Stimulated activated naive B cell treated with anti-CD40 and anti-IgM and Interleukin-4, amounts not matched to agents 10 μg/mL and 1 μg/mL and 100 μg/mL, for 72 hours (primary cell): ENCODE data around the gene BNIP2.

Experiments used
- ATAC-seq, 2 donors: fragments of 150-1000 bp; cut with Tn5 transposase; replicated peaks; 2 replicates each; pipeline ENCODE4 v1.10.0; 2021; ENCODE audit warnings: moderate library complexity in 1 of 2
- DNase-seq: peaks from one replicate; pipeline ENCODE4 v3.0.0; 2021
- H3K27ac Mint-ChIP-seq: one replicate; pipeline ENCODE4 v1.8.0; 2022; ENCODE audit warnings: mild to moderate bottlenecking, mixed read lengths
- H3K27me3 Mint-ChIP-seq, 2 donors: one replicate each; pipeline ENCODE4 v1.8.0; 2022; ENCODE audit warnings: mixed read lengths in 2 of 2
- H3K36me3 Mint-ChIP-seq, 2 donors: one replicate each; pipeline ENCODE4 v1.8.0; 2022; ENCODE audit warnings: mixed read lengths in 2 of 2, mild to moderate bottlenecking in 1 of 2
- H3K4me1 Mint-ChIP-seq, 2 donors: one replicate each; pipeline ENCODE4 v1.8.0; 2022; ENCODE audit warnings: mixed read lengths in 2 of 2, mild to moderate bottlenecking in 1 of 2
- H3K4me3 Mint-ChIP-seq, 2 donors: one replicate each; pipeline ENCODE4 v1.8.0; 2022; ENCODE audit warnings: mild to moderate bottlenecking in 2 of 2, mixed read lengths in 2 of 2, moderate library complexity in 1 of 2
- H3K9me3 Mint-ChIP-seq, 2 donors: one replicate each; pipeline ENCODE4 v1.8.0; 2022; ENCODE audit warnings: mixed read lengths in 2 of 2, mild to moderate bottlenecking in 1 of 2

BNIP2 gene, protein sequence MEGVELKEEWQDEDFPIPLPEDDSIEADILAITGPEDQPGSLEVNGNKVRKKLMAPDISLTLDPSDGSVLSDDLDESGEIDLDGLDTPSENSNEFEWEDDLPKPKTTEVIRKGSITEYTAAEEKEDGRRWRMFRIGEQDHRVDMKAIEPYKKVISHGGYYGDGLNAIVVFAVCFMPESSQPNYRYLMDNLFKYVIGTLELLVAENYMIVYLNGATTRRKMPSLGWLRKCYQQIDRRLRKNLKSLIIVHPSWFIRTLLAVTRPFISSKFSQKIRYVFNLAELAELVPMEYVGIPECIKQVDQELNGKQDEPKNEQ

DNA sequence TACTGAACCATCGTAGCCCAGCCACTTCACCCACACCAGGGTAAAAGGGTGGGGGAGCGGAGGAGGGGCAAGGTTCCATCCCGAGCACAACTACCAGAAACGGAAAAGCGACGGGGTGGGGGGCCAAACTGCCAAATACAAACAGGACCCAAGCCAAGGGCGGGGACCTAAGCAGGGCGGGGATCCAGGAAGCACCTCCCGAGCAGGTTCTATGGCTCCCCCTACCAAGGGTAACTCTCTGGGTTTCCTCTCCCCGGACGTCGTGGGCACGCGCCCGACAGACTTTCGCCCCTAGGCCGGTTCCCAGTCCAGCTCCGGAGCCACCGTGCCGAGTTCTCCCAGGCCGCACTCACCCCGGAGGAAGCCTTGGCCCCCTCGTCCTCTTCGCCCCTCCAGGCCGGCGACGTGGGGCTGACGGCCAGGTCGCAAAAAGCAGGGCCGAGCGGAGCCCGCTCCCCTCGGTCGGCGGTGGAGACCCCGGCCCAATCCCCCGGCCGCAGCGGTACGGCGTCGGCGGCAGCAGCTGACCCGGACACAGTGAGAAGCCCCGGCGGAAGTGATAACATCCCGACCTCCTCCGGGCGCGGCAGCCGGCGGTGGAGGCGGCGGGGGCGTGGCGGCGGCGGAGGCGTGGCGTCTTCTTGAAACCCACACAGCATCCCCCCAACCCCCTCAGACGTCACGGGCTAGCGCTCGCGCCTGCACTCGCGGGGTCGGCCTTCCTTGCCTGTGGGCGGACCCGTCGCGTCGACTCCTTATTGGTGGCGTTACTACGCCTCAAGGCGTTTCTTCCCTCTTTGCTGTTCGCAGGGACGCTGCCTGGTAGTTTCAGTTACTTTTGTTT is at the start of gene BNIP2:
BNIP2 (minus strand) TSS at position 539 of the 844 bp plus-strand sequence. CDS start 6,863 bp downstream, outside the sequence.
- Mint-ChIP-seq H3K4me3 (peak within 1 kb of the TSS; percentile 83 to 88), H3K4me1 (peaks cover 16 to 43% of the 10 kb centered on the region in 2 donors), H3K36me3 (peaks cover 9 to 14% of the 10 kb centered on the region in 2 donors), H3K9me3 (no peaks in the 10 kb centered on the region), H3K27me3 (no peaks in the 10 kb centered on the region), H3K27ac (peak within 1 kb of the TSS; percentile 92)
- DNase-seq: peak; percentile 95
- ATAC-seq: peak; percentile 82 to 86

DNA sequence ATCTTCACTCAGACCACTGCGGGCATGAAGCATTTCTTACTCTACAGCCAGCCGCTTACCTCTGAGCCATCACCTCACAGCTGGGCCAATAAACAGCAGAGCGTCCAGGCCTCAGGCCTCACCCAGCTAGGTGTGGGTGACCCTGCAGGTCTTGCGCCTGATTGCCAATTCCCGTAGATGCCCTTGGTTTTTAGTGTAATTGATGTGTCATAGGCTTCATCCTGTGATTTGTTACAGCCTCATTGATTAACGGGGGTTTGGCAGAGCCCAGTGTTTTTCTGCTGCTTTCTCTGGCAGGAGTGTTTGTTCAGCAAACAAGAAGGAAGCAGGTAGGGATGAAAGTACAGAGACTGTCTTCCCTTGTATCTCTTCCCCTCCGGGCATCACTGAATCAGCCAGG is 49.6 kb upstream of the BNIP2 start:
- DNase-seq (no peak), ATAC-seq (no peak)
- Mint-ChIP-seq H3K4me3 (no peak overlapping the region), H3K27me3 (peaks cover 4 to 7% of the 10 kb centered on the region in 2 donors), H3K4me1 (no peaks in the 10 kb centered on the region), H3K27ac (no peak overlapping the region), H3K9me3 (peaks cover under 1% of the 10 kb centered on the region in 2 donors), H3K36me3 (no peaks in the 10 kb centered on the region)

DNA sequence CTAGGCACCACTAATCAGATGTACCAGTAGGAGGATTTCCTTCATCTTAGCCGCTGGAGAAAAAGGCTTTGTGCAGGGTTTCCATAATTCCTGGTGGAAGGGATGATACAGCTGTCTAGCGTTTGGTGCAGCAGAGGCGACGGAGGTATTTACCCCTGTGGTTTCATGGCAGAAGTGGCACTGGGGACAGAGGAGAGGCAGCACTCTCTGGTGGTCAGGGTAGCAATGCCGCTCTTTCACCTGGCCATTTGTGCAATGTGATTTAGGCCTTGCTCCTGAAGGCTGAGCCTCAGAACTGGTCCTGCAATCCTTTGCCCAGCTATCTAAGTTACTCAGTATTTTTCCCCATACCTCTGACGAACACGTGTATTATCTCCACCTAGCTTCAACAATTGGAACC is 47.1 kb upstream of the BNIP2 start:
- H3K9me3 Mint-ChIP-seq: no peaks in the 10 kb centered on the region
- H3K4me3 Mint-ChIP-seq: no peak overlapping the region
- H3K36me3 Mint-ChIP-seq: no peaks in the 10 kb centered on the region
- ATAC-seq (no peak), DNase-seq (no peak)
- H3K4me1 Mint-ChIP-seq: no peaks in the 10 kb centered on the region
- no peak overlapping the region for H3K27ac Mint-ChIP-seq
- H3K27me3 Mint-ChIP-seq: peaks cover 4 to 7% of the 10 kb centered on the region in 2 donors

DNA sequence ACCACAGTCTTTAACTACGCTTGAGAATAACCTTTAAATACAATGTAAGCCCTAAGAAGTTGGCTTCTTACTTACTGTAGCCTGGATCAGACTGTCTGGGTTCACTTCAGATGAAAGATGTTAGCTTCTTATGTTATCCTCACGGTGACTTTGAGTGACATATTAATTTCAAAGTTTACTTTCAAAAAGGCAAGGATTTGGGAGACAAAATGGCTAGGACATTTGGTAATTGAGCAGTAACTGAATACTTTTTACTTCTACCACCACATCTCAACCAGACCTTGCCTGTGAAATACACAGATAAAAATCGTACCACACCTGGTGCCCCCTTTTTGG is 36.0 kb upstream of the BNIP2 start:
- Mint-ChIP-seq H3K4me1 (no peaks in the 10 kb centered on the region), H3K9me3 (no peaks in the 10 kb centered on the region), H3K36me3 (no peaks in the 10 kb centered on the region), H3K4me3 (no peak overlapping the region), H3K27ac (no peak overlapping the region), H3K27me3 (peaks cover 5 to 16% of the 10 kb centered on the region in 2 donors)
- ATAC-seq (no peak), DNase-seq (no peak)

DNA sequence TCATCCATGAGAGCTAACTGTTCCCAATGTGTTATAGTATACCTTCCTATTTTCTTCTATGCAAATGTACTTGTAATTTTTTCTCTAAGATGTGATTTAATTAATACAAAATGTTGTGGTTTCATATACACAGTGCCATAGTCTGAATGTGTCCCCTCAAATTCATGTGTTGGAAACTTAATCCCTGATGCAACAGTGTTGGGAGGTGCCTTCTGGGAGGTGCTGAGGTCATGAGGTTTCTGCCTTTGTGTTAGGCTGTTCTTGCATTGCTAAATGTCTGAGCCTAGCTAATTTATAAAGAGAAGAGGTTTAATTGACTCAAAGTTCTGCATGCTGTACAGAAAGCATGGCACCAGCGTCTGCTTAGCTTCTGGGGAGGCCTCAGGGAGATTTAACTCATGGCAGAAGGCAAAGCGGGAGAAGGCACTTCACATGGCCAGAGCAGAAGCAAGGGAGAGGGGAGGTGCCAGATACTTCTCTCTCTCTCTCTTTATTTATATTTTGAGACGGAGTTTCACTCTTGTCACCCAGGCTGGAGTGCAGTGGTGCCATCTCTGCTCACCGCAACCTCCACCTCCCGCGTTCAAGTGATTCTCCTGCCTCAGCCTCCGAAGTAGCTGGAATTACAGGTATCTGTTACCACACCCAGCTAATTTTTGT is 34.7 kb upstream of the BNIP2 start:
- Mint-ChIP-seq H3K27ac (no peak overlapping the region), H3K4me1 (no peaks in the 10 kb centered on the region), H3K27me3 (peaks cover 4 to 13% of the 10 kb centered on the region in 2 donors), H3K4me3 (no peak overlapping the region), H3K9me3 (no peaks in the 10 kb centered on the region), H3K36me3 (no peaks in the 10 kb centered on the region)
- no peak for ATAC-seq
- DNase-seq: no peak

DNA sequence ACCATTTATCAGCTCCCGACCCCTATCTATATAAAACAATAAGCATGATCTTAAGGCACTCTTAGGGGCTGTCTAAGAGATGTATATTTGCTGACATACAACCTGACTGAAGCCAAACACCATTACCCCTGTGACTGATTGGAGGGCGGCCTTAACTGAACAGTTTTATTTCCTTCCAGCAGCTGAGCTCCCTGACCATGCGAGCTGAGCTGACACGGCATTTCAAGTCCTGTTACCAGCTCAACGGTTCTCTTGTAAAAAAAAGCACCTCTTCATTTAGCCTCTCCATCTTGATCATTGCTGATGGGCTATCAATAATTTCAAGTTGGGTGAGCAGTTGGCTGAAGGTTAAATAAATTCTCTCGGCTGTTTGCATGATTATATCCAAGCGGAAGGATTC is 33.4 kb upstream of the BNIP2 start:
- DNase-seq: no peak
- Mint-ChIP-seq H3K36me3 (no peaks in the 10 kb centered on the region), H3K4me1 (no peaks in the 10 kb centered on the region), H3K9me3 (no peaks in the 10 kb centered on the region), H3K4me3 (no peak overlapping the region), H3K27ac (no peak overlapping the region), H3K27me3 (peaks cover 1 to 8% of the 10 kb centered on the region in 2 donors)
- ATAC-seq: no peak

DNA sequence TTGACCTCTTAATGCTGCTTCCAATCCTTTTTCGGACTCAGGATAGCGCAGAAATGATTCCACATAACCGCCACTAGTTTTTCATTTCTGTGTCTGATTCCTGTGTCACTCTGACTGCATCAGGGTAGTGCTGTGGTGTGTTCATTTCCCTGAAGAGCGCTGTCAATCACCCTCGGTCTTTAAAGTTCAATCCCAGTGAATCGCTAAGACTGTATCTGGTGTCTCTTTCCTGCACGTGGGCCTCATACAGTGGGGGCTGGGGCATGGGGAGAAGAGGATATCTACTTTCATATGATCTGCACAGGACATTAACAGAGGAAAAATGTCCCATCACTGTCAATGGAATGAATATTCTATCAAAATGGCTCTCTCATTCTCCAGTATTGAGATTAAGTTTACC is 32.9 kb upstream of the BNIP2 start:
- ATAC-seq: no peak
- H3K36me3 Mint-ChIP-seq: no peaks in the 10 kb centered on the region
- no peak overlapping the region for H3K27ac Mint-ChIP-seq
- peaks cover 6 to 8% of the 10 kb centered on the region in 2 donors for H3K27me3 Mint-ChIP-seq
- H3K4me3 Mint-ChIP-seq: no peak overlapping the region
- no peaks in the 10 kb centered on the region for H3K9me3 Mint-ChIP-seq
- no peak for DNase-seq
- H3K4me1 Mint-ChIP-seq: no peaks in the 10 kb centered on the region

DNA sequence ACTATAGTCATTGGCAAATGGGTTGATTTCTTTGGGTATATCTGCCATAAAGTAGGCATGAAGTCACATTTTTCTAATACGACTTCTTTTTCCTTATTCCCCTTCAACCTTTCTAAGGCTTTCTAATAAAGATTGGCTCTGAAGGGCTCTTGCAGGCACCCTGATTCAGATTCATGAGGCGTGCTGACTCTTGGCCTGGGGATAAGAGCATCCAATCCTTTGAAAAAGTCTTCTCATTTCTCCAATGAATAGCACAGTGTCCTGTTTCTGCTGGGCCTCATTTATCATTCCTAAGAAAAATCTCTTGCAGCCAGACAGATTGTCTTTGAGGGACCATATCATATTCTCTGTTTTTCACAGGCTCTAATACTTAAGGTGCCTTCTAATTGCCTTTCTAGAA is 32.3 kb upstream of the BNIP2 start:
- Mint-ChIP-seq H3K4me3 (no peak overlapping the region), H3K27ac (no peak overlapping the region), H3K4me1 (no peaks in the 10 kb centered on the region), H3K9me3 (no peaks in the 10 kb centered on the region), H3K36me3 (no peaks in the 10 kb centered on the region), H3K27me3 (peaks cover 7 to 8% of the 10 kb centered on the region in 2 donors)
- no peak for ATAC-seq
- DNase-seq: no peak

DNA sequence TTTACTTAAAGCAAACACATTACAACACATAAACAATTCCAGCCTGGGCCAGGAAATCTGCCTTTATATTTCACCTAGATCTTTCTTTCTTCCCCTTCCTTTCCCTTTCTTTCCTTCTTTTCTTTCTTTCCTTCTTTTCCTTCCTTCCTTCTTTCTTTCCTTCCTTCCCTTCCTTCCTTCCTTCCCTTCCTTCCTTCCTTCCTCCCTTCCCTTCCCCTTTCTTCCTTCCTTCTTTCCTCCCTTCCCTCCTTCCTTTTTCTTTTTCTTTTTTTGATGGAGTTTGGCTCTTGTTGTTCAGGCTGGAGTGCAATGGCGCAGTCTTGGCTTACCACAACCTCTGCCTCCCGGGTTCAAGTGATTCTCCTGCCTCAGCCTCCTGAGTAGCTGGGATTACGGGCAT is 24.1 kb upstream of the BNIP2 start:
- ATAC-seq (no peak), DNase-seq (no peak)
- no peak overlapping the region for H3K27ac Mint-ChIP-seq
- peaks cover 28% of the 10 kb centered on the region in 2 donors for H3K27me3 Mint-ChIP-seq
- peaks cover 0 to 3% of the 10 kb centered on the region in 2 donors for H3K36me3 Mint-ChIP-seq
- no peak overlapping the region for H3K4me3 Mint-ChIP-seq
- no peaks in the 10 kb centered on the region for H3K9me3 Mint-ChIP-seq
- H3K4me1 Mint-ChIP-seq: no peaks in the 10 kb centered on the region

DNA sequence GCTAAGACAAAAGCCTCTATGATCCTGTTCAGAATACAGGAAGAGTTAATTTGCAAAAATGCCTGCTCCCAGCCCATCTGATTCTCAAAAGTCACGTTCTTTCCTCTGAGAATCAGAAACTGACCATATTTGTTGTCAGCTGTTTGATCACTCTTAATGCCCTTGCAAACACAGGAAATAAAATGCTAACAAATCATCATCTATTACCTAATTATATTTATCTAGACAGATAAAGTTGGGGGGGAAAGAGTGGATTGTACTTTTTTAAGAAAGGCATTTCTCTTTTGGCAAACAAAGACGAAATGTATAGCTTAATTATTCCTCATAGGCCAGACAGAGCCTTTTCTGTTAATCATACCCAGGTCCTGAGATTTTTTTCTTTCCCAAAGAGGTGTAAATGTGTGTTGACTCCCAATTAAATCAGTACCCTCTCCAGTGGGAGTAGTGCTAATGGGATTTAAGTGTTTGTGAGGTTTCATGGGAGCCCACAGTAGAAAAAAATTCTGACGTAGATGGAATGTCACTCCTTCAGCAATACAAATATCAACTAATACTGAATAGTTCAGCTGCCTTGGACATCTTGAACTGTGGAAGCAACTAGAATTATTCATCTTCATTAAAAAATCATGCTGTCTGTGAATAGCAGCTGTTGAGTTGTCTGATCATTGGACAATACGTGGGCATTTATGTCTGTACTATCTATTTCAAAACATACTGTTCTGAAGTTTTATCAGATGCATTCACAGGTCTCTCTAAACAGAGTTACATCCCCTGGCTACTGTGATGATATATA is 22.5 kb upstream of the BNIP2 start:
- no peak overlapping the region for H3K4me3 Mint-ChIP-seq
- no peak overlapping the region for H3K27ac Mint-ChIP-seq
- peaks cover 21 to 33% of the 10 kb centered on the region in 2 donors for H3K27me3 Mint-ChIP-seq
- no peaks in the 10 kb centered on the region for H3K4me1 Mint-ChIP-seq
- DNase-seq (no peak), ATAC-seq (no peak)
- no peaks in the 10 kb centered on the region for H3K9me3 Mint-ChIP-seq
- peaks cover 0 to 3% of the 10 kb centered on the region in 2 donors for H3K36me3 Mint-ChIP-seq

DNA sequence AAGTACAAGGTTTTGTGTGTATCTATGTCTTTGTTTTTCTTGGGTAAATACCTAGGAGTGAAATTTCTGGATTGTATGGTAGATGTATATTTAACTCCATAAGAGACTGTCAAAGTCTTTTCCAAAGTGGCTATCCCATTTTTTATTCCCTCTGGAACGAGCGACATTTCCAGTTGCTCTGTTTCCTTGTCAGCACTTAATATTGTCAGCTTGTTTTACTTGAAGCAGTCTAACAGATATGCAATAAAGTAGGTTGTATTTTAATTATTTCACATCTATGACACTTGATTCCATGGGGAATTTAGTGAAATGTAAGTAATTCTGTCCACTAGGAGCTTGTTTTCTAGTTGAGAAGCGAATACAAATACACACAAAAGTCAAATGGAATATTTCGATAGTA is 18.5 kb upstream of the BNIP2 start:
- Mint-ChIP-seq H3K9me3 (no peaks in the 10 kb centered on the region), H3K27ac (no peak overlapping the region), H3K27me3 (peaks cover 16 to 21% of the 10 kb centered on the region in 2 donors), H3K4me1 (no peaks in the 10 kb centered on the region), H3K36me3 (peaks cover 0 to 3% of the 10 kb centered on the region in 2 donors), H3K4me3 (no peak overlapping the region)
- DNase-seq (no peak), ATAC-seq (no peak)

DNA sequence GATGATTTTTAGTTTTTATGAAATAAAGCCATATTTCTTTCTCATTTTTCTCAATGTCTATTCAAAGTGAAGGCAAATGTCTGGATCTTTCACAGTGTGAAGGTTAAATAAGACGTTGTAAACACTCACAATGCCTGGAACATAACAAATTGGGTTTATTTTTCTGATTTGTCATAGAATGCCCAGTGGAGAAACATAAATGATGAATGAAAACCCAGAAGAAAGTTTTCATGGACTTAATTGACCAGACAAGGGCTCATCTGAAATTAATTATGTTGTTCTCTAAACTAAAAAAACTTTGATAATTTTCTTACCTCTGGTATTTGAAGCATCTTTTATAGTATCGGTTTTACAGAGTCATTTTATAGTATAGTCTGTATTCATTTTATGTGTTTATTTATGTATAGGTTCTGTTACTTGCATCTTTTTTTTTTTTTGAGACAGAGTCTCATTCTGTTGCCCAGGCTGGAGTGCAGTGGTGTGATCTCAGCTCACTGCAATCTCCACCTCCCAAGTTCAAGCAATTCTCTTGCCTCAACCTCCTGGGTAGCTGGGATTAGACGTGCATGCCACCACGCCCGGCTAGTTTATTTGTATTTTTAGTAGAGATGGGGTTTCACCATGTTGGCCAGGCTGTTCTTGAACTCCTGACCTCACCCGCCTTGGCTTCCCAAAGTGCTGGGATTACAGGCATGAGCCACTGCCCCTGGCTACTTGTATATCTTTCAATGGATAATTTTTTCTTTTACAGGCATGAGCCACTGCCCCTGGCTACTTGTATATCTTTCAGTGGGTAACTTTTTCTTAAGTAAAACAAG is 15.1 kb upstream of the BNIP2 start:
- no peaks in the 10 kb centered on the region for H3K9me3 Mint-ChIP-seq
- peaks cover 0 to 3% of the 10 kb centered on the region in 2 donors for H3K36me3 Mint-ChIP-seq
- peaks cover 5 to 10% of the 10 kb centered on the region in 2 donors for H3K27me3 Mint-ChIP-seq
- no peak overlapping the region for H3K27ac Mint-ChIP-seq
- ATAC-seq (no peak), DNase-seq (no peak)
- no peak overlapping the region for H3K4me3 Mint-ChIP-seq
- H3K4me1 Mint-ChIP-seq: no peaks in the 10 kb centered on the region

DNA sequence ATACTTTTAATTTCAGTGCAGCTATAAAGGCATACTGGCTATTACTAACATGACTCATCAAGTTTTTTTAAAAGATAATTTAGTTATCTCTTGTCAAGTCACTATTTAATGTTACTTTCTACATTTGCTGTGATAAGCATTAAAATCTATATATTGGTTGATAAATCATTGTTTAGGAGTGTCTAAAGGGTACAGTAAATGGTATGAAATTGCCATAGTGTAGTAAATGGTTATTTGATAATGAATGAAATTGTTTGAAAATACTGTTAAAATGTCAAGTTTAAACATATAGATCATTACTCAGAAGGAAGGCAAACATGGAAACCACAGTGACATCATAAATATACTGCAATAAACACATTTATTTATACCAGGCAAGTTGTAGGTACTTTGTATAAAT is 13.2 kb upstream of the BNIP2 start:
- H3K27me3 Mint-ChIP-seq: peaks cover 5 to 10% of the 10 kb centered on the region in 2 donors
- no peaks in the 10 kb centered on the region for H3K9me3 Mint-ChIP-seq
- no peak overlapping the region for H3K27ac Mint-ChIP-seq
- no peaks in the 10 kb centered on the region for H3K4me1 Mint-ChIP-seq
- ATAC-seq (no peak), DNase-seq (no peak)
- no peaks in the 10 kb centered on the region for H3K36me3 Mint-ChIP-seq
- H3K4me3 Mint-ChIP-seq: no peak overlapping the region
